T1000 (cell line): ENCODE results near the gene SFSWAP.
A peak's percentile ranks its signal among the peaks of the same experiment; 100 is the strongest.
"Not testable (repeated sequence)": the region's sequence is repeated elsewhere in the genome, so short reads cannot be mapped to it uniquely, and the experiment has no call there.

ENCODE experiments used
- DNase-seq: peaks from one replicate; lab custom pipeline; 2025; ENCODE audit warnings: mixed read lengths; lab: John Stamatoyannopoulos, UW

Gene SFSWAP

DNA sequence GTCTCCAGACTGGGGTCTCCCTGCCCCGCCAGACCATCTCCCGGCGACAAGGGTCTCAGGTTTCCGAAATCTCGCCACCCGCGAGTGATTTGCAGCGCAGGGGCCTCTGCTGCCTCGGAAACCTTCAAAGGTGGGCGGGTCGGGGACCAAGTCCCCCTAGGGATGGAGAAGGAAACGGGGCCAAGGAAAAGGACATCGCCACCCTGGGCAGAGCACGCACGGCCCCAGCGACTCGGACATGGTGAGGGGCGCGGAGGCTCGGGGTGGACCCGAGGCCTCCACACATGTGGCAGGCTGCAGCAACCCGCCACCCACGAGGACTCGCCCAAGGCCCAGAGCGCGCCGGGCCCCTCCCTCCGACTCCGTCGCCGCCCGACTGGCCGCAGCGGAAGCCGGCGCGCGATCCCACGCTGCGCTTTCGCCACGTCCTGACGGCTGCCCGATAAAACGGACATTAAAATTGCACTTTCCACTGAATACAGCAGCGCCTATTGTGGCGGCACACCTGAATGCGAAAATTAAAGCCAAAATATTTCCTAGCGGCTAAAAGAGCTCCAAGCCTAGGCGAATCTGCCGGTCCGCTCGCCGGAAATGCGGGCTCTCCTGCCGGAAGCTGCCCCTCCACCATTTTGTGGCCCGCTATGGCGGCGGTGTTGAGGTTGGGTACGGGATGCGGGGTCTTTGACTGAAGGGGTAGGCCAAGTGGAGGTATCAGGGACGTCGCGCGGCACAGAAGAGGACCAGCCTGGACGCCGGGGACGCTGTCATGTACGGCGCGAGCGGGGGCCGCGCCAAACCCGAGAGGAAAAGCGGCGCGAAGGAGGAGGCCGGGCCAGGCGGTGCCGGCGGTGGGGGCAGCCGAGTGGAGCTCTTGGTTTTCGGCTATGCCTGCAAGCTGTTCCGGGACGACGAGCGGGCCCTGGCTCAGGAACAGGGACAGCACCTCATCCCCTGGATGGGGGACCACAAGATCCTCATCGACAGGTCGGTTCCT lies at the start of gene SFSWAP:
Gene SFSWAP (plus strand): TSS at position 627 of the 994 bp plus-strand sequence. CDS start 140 bp downstream, at position 767.
- peak; percentile 50 for DNase-seq

- not testable (repeated sequence) for DNase-seq
Measured at GRCh38 chr12:131661170-131661985, 49.5 kb upstream of the SFSWAP start.

DNA sequence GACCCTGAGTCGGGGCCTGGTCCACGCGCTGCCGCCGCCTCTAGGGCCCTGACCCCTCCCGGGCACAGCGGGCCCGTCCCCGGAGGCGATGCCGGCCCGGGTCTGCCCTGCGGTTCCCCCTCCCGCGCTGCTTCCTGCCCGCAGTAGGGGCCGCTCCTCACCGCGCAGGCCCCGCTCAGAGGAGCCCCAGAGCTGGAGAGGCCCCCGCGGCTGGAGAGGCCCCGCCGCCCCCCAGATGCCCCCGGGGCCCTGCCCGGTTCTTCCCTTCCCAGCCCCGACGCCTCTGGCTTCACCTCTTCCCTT lies 49.0 kb upstream of the SFSWAP start:
- not testable (repeated sequence) for DNase-seq

GRCh38 chr12:131662346-131662745 lies 48.5 kb upstream of the SFSWAP start:
- DNase-seq = not testable (repeated sequence)

DNA sequence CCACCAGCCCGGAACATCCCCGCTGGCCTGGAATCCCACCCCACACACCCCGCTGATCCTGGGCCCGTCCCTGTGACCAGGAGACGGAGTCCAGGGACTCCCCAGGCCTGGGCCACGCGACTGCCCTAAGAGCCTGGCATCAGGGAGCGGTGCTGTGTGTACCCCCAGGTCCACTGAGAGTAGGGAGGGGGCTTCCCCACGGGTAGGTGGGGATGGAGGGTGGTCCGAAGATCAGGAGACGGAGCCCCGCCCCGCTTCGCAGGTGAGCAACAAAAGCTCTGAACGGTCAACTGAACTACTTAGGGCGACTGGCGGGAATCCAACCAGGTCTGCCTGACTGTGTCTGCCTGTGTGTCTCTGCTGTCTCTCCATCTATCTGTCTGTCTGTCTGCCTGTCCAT lies 45.2 kb upstream of the SFSWAP start:
- DNase-seq = not testable (repeated sequence)

GRCh38 chr12:131666486-131666885 lies 44.4 kb upstream of the SFSWAP start:
- DNase-seq = not testable (repeated sequence)

DNA sequence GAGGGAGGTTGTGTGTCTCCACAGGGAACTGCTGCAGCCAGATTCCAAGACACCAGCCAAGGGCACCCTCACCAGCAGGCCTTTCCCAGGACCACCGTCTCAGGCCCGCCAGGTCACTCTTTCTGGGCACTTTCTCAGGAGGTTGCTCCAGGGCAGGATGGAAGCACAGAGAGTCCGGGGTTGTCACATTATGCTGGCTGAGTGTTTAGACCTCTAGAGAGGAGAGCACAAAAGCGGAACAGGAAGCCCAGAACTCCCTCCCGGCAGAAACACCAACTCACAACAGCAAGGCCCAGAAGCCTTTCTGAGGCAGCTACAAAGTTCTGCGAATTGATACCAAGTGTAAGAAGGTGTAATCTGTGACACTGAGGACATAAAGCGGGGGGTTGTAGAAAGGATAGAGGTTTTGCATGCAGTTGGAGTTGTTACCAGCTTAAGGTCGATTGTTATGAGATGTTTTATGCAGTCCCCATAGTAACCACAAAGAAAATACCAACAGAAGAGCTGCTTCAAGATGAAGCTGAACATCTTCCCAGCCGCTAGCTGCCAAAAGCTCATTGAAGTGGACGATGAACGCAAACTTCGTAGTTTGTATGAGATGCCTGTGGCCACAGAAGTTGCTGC lies 43.8 kb upstream of the SFSWAP start:
- DNase-seq = not testable (repeated sequence)

- DNase-seq = no peak
Measured at GRCh38 chr12:131671276-131671675, 39.6 kb upstream of the SFSWAP start.

- DNase-seq = no peak
Measured at GRCh38 chr12:131671871-131672270, 39.0 kb upstream of the SFSWAP start.

DNA sequence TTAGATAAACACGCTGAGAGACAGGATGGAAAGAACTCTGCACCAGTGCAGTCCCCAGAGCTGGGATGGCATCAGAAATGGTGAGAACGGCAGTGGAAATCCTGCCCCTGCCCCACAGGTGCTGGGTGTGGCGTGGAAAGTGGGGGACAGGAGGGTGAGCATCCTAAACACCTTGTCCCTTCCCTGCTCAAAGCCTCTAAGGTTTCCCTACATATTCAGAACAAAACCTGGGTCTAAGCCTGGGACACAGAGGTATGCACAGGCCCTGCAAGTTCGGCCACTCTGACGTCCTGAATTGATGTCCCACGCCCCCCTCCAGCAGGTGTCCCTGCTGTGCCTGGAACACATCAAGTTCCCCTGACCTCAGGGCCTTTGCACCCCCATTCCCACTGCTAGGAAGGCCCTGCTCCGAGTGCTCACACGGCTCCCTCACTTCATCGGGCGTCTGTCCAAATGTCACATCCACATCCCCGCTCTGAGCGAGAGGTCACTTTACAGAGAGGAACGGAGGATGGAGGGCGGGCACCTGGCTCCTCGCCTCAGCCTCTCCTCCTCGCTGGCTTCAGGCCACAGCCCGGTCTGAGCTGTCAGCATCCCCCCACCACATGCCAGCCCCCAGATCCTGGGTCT lies 38.5 kb upstream of the SFSWAP start:
- DNase-seq = no peak

GRCh38 chr12:131672941-131673887 lies 37.7 kb upstream of the SFSWAP start:
- no peak for DNase-seq

- no peak for DNase-seq
Measured at GRCh38 chr12:131673888-131674257, 37.0 kb upstream of the SFSWAP start.

GRCh38 chr12:131674373-131674772 lies 36.5 kb upstream of the SFSWAP start:
- no peak for DNase-seq

DNA sequence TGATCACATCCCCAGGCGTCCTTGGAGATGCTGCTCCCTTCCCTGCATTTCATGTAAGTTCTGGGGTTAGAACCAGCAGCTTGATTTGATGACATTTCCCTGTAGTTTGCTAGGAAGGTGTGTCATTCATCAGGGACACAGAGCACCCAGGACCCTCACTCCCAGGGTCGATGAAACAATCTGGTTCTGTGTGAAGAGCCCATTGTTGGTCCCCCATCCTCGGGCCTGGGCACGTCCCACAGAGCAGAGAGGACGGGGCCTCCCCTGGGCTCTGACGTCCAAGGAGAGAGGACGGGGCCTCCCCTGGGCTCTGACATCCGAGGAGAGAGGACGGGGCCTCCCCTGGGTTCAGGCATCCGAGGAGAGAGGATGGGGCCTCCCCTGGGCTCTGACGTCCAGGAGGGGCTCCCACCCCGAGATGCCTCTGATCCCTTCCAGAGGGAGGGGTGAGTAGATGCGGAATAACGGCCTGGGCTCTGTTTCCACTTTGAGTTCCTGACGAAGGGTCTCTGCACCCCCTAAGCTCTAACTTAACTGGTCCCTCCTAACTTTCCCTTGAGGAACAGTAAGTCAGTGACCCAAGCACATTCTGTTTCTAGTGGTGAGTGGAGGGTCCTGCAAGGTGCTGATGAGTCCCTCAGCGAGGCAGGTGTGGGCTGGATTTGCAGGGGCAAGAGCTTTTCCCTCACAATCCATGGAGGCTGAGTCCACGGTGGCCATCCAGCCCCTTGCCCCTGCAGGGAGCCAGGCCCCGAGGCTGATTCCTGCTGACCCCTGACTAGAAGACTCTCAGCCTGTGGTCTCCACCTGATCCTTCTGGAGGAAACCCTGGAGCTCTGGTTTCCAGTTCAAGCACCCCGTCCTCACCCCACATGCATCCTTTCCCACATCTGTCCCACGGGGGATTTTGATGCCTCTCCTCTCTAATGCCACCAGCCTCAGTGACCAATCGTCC lies 35.5 kb upstream of the SFSWAP start:
- DNase-seq = no peak

DNA sequence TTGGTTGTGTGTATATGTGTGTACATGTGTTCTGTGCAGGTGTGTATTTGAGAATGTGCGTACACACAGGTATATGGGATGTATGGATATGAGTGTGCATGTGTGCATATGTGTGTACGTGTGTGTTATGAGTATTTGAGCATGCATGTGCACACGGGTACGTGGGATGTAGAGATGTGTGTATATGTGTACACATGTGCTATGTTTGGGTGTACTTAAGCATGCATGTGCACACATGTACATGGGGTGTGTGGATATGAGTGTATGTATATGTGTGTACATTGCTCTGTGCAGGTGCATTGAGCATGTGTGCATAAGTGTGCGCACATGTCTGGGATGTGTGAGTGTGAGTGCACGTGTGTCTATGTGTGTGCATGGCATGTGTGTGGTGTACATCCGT lies 34.3 kb upstream of the SFSWAP start:
- DNase-seq = no peak

- DNase-seq = not testable (repeated sequence)
Measured at GRCh38 chr12:131677067-131677466, 33.8 kb upstream of the SFSWAP start.

DNA sequence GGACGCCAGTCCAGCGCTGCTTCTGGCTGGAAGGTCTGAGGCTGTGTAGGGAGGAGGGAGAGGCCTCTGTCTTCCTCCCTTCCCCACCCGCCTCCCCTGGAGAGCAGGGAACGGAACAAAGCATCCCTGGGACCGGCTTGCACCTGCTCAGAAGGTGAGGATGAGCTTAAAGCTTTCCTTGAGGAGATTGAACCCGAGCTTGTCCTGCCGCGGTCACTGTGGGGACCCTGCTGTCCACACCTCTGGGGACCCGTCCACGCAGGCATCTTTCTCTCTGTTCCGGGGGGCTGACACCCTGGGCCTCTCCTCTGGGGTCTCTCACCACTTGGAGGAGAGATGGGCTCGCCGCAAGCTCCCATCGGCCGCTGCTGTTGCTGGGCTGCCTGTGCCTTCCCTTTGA lies 33.2 kb upstream of the SFSWAP start:
- DNase-seq = no peak

GRCh38 chr12:131678389-131679181 lies 32.3 kb upstream of the SFSWAP start:
- not testable (repeated sequence) for DNase-seq

- DNase-seq = not testable (repeated sequence)
Measured at GRCh38 chr12:131679186-131679585, 31.7 kb upstream of the SFSWAP start.
